Mucosa of descending colon (tissue), 3 donors: ENCODE measurements around the gene MT1G. TPM values are rescaled to one million over a fixed set of nuclear protein-coding genes. Genes with fewer than 3 reads are reported as not detected.
A peak's percentile ranks its signal among the peaks of the same experiment; 100 is the strongest.

ENCODE experiments used
- ATAC-seq: fragments of 200-7000 bp; cut with Tn5 transposase; one replicate; pipeline ENCODE4 v1.9.1; 2020; ENCODE audit warnings: mild to moderate bottlenecking, moderate library complexity
- DNase-seq, 3 donors: peaks; one replicate each; pipeline ENCODE4 v3.0.0-alpha.2; 2020
- H3K36me3 ChIP-seq: fragments of 200-600 bp; one replicate; pipeline ENCODE4 v1.8.0; 2021; ENCODE audit warnings: low read depth, mild to moderate bottlenecking
- H3K4me1 ChIP-seq: fragments of 200-600 bp; one replicate; pipeline ENCODE4 v1.8.0; 2021; ENCODE audit warnings: low read depth, mild to moderate bottlenecking
- H3K4me3 ChIP-seq: fragments of 200-600 bp; one replicate; pipeline ENCODE4 v1.8.0; 2021; ENCODE audit warnings: mild to moderate bottlenecking
- H3K9me3 ChIP-seq: fragments of 200-600 bp; one replicate; pipeline ENCODE4 v1.8.0; 2021; ENCODE audit warnings: mild to moderate bottlenecking
- CTCF ChIP-seq: fragments of 200-600 bp; IDR thresholded peaks from one replicate; pipeline ENCODE4 v1.8.0; 2022; ENCODE audit warnings: antibody characterized with exemption, mild to moderate bottlenecking
- intact Hi-C, 2 donors: fragments of 100-400 bp; cut with DNase I in 1 of 2; cut with micrococcal nuclease in 1 of 2; formaldehyde crosslinking; loops; one replicate each; pipeline versions ENCODE4 v1.11.0 to v1.11.1; 2022; cut with DNase I, micrococcal nuclease
- total RNA-seq, 3 donors: library from RNA; stranded (reverse); fragmentation: NEBNext Ultra II Directional in 2 of 3; extraction: Animal tissue kit (Norgen Biotek cat#: 25700) in 2 of 3; gene quantifications; one replicate each; pipeline versions ENCODE4 v1.2.1 to v1.2.4, GENCODE V29; 2021 to 2023
- donor health status: DM: no; HTN: no; CAD: no; lungs with moderate emphysema.
- donor health status: DM: no; HTN: no; CAD: no.
- donor health status: DM: no; HTN: yes; CAD: no.

The MT1G gene
- total RNA-seq, 3 donors from 2014 or later = 7.3 to 210 (median 83.8) TPM

DNA sequence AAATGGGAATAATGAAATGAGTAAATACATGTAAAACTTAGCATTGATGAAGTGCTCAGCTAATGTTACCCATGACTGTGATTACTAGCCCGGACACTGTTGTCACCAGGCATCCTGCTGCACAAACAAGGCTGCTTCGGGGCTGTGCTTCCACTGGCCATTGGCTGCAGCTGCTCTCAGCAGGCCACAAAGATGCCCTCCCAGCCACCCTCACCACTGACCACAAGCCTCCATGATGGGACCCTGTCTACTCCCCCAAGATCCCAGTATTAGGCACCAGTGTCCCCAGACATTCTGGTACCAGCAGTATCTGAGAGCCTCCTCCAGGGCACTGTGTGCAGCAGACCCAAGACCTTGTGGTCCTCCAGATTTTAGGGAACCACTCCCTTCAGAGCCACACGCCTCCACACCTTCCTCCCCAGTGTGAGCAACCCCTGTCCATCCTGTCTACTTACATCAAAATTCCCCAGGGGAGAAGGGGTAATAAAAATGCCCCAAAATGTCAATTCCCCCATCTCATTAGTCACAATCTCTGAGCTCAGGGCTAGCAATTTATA is 42.4 kb upstream of the MT1G start:
- no peak overlapping the region for H3K4me3 ChIP-seq
- ATAC-seq (no peak), DNase-seq (no peak)
- H3K4me1 ChIP-seq = no peaks in the 10 kb centered on the region
- no peaks in the 10 kb centered on the region for H3K36me3 ChIP-seq
- H3K9me3 ChIP-seq = no peaks in the 10 kb centered on the region
- intact Hi-C loops = no loop called here
- no peak for TF ChIP-seq CTCF

GRCh38 chr16:56709443-56710040 is 41.7 kb upstream of the MT1G start:
- Histone ChIP-seq H3K36me3 (no peaks in the 10 kb centered on the region), H3K9me3 (no peaks in the 10 kb centered on the region), H3K4me3 (no peak overlapping the region), H3K4me1 (no peaks in the 10 kb centered on the region)
- intact Hi-C loops = no loop called here
- TF ChIP-seq CTCF = no peak
- ATAC-seq = no peak
- no peak for DNase-seq

GRCh38 chr16:56708525-56709442 is 40.9 kb upstream of the MT1G start:
- Histone ChIP-seq H3K4me3 (no peak overlapping the region), H3K4me1 (no peaks in the 10 kb centered on the region), H3K9me3 (no peaks in the 10 kb centered on the region), H3K36me3 (no peaks in the 10 kb centered on the region)
- no peak for TF ChIP-seq CTCF
- intact Hi-C loops = no loop called here
- DNase-seq (no peak), ATAC-seq (peak; percentile 73)

- Histone ChIP-seq H3K9me3 (no peaks in the 10 kb centered on the region), H3K4me1 (no peaks in the 10 kb centered on the region), H3K36me3 (no peaks in the 10 kb centered on the region), H3K4me3 (no peak overlapping the region)
- DNase-seq (no peak), ATAC-seq (no peak)
- no peak for TF ChIP-seq CTCF
- intact Hi-C loops = loop anchor here (5.0 kb wide), 1 partner anchor 126 kb away; no protein-coding TSS in a partner anchor
Observed at GRCh38 chr16:56702836-56703235, 35.0 kb upstream of the MT1G start.

GRCh38 chr16:56701534-56701933 is 33.7 kb upstream of the MT1G start:
- no peak for TF ChIP-seq CTCF
- intact Hi-C loops = loop anchor here (5.0 kb wide), 1 partner anchor 124 kb away; no protein-coding TSS in a partner anchor
- H3K4me1 ChIP-seq = no peaks in the 10 kb centered on the region
- DNase-seq = no peak
- no peak overlapping the region for H3K4me3 ChIP-seq
- no peaks in the 10 kb centered on the region for H3K36me3 ChIP-seq
- no peak for ATAC-seq
- no peaks in the 10 kb centered on the region for H3K9me3 ChIP-seq
